Mucosa of descending colon (tissue), 3 donors: Measurements from ENCODE around the gene ALDH1A3. TPM values are rescaled to one million over a fixed set of nuclear protein-coding genes. Genes with fewer than 3 reads are reported as not detected.

Source experiments
- ATAC-seq: fragments of 200-7000 bp; cut with Tn5 transposase; one replicate; pipeline ENCODE4 v1.9.1; 2020; ENCODE audit warnings: mild to moderate bottlenecking, moderate library complexity
- DNase-seq, 3 donors: peaks; one replicate each; pipeline ENCODE4 v3.0.0-alpha.2; 2020
- H3K36me3 ChIP-seq: fragments of 200-600 bp; one replicate; pipeline ENCODE4 v1.8.0; 2021; ENCODE audit warnings: low read depth, mild to moderate bottlenecking
- H3K4me1 ChIP-seq: fragments of 200-600 bp; one replicate; pipeline ENCODE4 v1.8.0; 2021; ENCODE audit warnings: low read depth, mild to moderate bottlenecking
- H3K4me3 ChIP-seq: fragments of 200-600 bp; one replicate; pipeline ENCODE4 v1.8.0; 2021; ENCODE audit warnings: mild to moderate bottlenecking
- H3K9me3 ChIP-seq: fragments of 200-600 bp; one replicate; pipeline ENCODE4 v1.8.0; 2021; ENCODE audit warnings: mild to moderate bottlenecking
- intact Hi-C, 2 donors: fragments of 100-400 bp; cut with DNase I in 1 of 2; cut with micrococcal nuclease in 1 of 2; formaldehyde crosslinking; loops; one replicate each; pipeline versions ENCODE4 v1.11.0 to v1.11.1; 2022; cut with DNase I, micrococcal nuclease
- total RNA-seq, 3 donors: library from RNA; stranded (reverse); fragmentation: NEBNext Ultra II Directional in 2 of 3; extraction: Animal tissue kit (Norgen Biotek cat#: 25700) in 2 of 3; gene quantifications; one replicate each; pipeline versions ENCODE4 v1.2.1 to v1.2.4, GENCODE V29; 2021 to 2023
- TF ChIP-seq, protein P1 (sequence below): fragments of 200-600 bp; IDR thresholded peaks from one replicate; pipeline ENCODE4 v1.8.0; 2022; ENCODE audit warnings: antibody characterized with exemption, mild to moderate bottlenecking
- donor health status: DM: no; HTN: no; CAD: no; lungs with moderate emphysema.
- donor health status: DM: no; HTN: no; CAD: no.
- donor health status: DM: no; HTN: yes; CAD: no.

Gene ALDH1A3
- total RNA-seq, 3 donors from 2014 or later, result 4.7 to 18.0 (median 12.9) TPM

DNA sequence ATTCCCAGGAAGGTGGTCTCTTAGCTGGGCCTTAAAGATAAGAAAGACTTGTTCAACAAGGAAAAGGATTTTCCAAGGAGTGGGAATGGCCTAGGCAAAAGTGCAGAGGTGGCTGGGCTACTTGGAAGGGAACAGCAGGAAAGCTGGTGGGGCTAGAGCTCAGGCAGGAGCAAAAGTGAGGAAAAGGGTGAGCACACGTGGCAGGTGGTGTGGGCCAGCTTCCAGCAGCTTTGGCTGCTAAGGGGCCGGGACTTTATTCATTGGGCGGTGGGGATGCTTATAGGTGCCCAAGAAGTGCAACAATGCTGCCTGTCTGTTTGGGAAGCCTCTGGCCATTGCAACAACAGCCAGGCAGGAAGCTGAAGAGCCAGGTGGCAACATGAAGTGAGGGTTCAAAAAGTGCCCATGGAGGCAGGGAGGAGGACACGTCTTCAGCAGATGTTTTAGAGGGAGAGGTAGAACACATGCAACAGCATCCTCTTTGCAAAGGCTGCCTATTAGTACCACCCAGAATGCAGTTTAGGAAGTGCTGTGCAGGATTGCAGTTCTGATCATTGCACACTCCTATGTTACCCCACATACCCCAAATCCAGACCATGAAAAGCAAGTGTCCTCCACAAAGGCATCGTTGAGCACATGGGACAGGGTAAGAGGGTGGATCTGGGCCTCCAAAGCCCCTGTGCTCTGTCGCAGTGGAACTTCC, 13.8 kb downstream of the ALDH1A3 start:
- DNase-seq (no peak), ATAC-seq (no peak)
- no peak overlapping the region for H3K4me3 ChIP-seq
- TF ChIP-seq, protein P1, sequence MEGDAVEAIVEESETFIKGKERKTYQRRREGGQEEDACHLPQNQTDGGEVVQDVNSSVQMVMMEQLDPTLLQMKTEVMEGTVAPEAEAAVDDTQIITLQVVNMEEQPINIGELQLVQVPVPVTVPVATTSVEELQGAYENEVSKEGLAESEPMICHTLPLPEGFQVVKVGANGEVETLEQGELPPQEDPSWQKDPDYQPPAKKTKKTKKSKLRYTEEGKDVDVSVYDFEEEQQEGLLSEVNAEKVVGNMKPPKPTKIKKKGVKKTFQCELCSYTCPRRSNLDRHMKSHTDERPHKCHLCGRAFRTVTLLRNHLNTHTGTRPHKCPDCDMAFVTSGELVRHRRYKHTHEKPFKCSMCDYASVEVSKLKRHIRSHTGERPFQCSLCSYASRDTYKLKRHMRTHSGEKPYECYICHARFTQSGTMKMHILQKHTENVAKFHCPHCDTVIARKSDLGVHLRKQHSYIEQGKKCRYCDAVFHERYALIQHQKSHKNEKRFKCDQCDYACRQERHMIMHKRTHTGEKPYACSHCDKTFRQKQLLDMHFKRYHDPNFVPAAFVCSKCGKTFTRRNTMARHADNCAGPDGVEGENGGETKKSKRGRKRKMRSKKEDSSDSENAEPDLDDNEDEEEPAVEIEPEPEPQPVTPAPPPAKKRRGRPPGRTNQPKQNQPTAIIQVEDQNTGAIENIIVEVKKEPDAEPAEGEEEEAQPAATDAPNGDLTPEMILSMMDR, result no peak
- H3K4me1 ChIP-seq, result no peaks in the 10 kb centered on the region
- intact Hi-C loops, result no loop called here
- H3K9me3 ChIP-seq, result no peaks in the 10 kb centered on the region
- H3K36me3 ChIP-seq, result no peaks in the 10 kb centered on the region

DNA sequence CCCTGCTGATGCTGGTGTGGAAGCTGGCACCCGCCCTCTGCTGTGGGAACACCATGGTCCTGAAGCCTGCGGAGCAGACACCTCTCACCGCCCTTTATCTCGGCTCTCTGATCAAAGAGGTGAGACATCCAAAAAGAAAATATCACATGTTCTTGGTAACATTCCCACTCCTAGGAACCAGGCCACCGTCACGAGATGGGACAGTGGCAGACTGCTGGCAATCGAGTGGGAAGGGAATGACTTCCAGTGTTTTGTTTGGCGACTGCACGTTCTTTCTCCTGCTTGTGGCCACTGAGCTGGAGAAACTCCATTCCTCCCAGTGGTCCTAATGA, 14.3 kb downstream of the ALDH1A3 start:
- Histone ChIP-seq H3K4me3 (no peak overlapping the region), H3K36me3 (no peaks in the 10 kb centered on the region), H3K4me1 (no peaks in the 10 kb centered on the region), H3K9me3 (no peaks in the 10 kb centered on the region)
- DNase-seq (no peak), ATAC-seq (no peak)
- TF ChIP-seq, protein P1, result no peak
- intact Hi-C loops, result no loop called here

DNA sequence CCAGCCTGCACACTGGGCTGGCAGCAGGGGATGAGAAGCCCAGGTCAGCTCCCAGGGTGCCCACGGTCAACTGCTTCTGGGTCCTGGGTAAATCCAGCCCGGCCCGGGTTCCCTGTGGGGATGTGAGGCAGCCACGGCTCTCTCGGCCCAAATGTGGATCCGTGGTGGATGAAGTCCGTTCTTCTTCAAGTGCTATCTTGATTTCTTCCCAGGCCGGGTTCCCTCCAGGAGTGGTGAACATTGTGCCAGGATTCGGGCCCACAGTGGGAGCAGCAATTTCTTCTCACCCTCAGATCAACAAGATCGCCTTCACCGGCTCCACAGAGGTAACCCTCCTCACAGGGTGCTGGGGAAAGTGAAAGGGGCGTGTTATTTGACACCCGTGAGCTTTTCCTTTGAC, 16.1 kb downstream of the ALDH1A3 start:
- DNase-seq (no peak), ATAC-seq (no peak)
- TF ChIP-seq, protein P1, result no peak
- Histone ChIP-seq H3K36me3 (no peaks in the 10 kb centered on the region), H3K4me1 (peaks cover 14% of the 10 kb centered on the region), H3K9me3 (no peaks in the 10 kb centered on the region), H3K4me3 (no peak overlapping the region)
- intact Hi-C loops, result no loop called here

- peaks cover 25% of the 10 kb centered on the region for H3K4me1 ChIP-seq
- TF ChIP-seq, protein P1, result no peak
- DNase-seq (no peak), ATAC-seq (peak; percentile 46)
- no peaks in the 10 kb centered on the region for H3K9me3 ChIP-seq
- H3K4me3 ChIP-seq, result no peak overlapping the region
- H3K36me3 ChIP-seq, result no peaks in the 10 kb centered on the region
- intact Hi-C loops, result no loop called here
Measured at GRCh38 chr15:100897221-100898151, 17.9 kb downstream of the ALDH1A3 start.

DNA sequence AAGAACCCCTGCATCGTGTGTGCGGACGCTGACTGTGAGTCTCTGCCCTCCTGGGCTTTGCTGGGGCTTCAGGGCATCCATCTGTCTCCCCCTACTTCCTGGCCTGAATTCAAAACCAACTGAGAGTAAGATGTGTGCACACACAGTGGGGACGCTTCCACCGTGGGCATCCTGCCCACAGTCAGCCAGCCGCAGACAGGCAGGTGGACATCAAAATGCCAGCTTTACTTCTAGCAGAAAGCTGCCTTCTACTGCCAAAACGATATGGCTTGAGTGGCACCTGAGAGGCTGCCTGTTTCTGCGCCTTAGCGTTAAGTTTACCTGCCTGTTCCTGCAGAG, 18.5 kb downstream of the ALDH1A3 start:
- no peak overlapping the region for H3K4me3 ChIP-seq
- H3K9me3 ChIP-seq, result no peaks in the 10 kb centered on the region
- intact Hi-C loops, result no loop called here
- no peak for ATAC-seq
- H3K4me1 ChIP-seq, result peaks cover 32% of the 10 kb centered on the region
- no peak for DNase-seq
- TF ChIP-seq, protein P1, result no peak
- no peaks in the 10 kb centered on the region for H3K36me3 ChIP-seq
